Loucy (cell line): ENCODE data around the gene POLD4.

Source experiments
- H2AFZ ChIP-seq: fragments of 200-600 bp; sonication (generic); 2 replicates; pipeline ENCODE4 v1.6.0; 2016; ENCODE audit warnings: antibody characterized with exemption, mild to moderate bottlenecking, low read length, moderate library complexity
- H3F3A ChIP-seq: fragments of 200-600 bp; 2 replicates; pipeline ENCODE4 v1.6.0; 2016; ENCODE audit warnings: antibody characterized with exemption, low read depth, mild to moderate bottlenecking
- H3K27me3 ChIP-seq: fragments of 200-600 bp; sonication (generic); 2 replicates; pipeline ENCODE4 v1.6.1; 2014; ENCODE audit warnings: low read length, mild to moderate bottlenecking; ENCODE audit not compliant: insufficient read depth, poor library complexity, severe bottlenecking
- H3K36me3 ChIP-seq: fragments of 200-600 bp; sonication (generic); 2 replicates; pipeline ENCODE4 v1.6.1; 2016; ENCODE audit warnings: low read length; ENCODE audit not compliant: insufficient read depth
- H3K4me1 ChIP-seq: fragments of 200-600 bp; sonication (generic); 2 replicates; pipeline ENCODE4 v1.5.1; 2014; ENCODE audit warnings: low read length, mild to moderate bottlenecking; ENCODE audit not compliant: insufficient read depth, poor library complexity, severe bottlenecking
- H3K4me2 ChIP-seq: fragments of 200-600 bp; sonication (generic); 2 replicates; pipeline ENCODE4 v1.6.0; 2014; ENCODE audit warnings: antibody characterized with exemption, low read length, low read depth, mild to moderate bottlenecking; ENCODE audit not compliant: poor library complexity, severe bottlenecking
- H3K4me3 ChIP-seq: fragments of 200-600 bp; sonication (generic); 2 replicates; pipeline ENCODE4 v1.5.1; 2014; ENCODE audit warnings: low read length, mild to moderate bottlenecking, mixed read lengths; ENCODE audit not compliant: poor library complexity, severe bottlenecking
- H3K79me2 ChIP-seq: fragments of 200-600 bp; sonication (generic); 2 replicates; pipeline ENCODE4 v1.6.1; 2014; ENCODE audit warnings: low read length; ENCODE audit not compliant: insufficient read depth
- H3K9ac ChIP-seq: fragments of 200-600 bp; sonication (generic); 2 replicates; pipeline ENCODE4 v1.6.0; 2014; ENCODE audit warnings: mild to moderate bottlenecking, low read depth, low read length, moderate library complexity; ENCODE audit not compliant: poor library complexity, severe bottlenecking
- H3K9me2 ChIP-seq: fragments of 200-600 bp; sonication (generic); replicated peaks from 2 replicates; pipeline ENCODE4 v1.6.1; 2016; ENCODE audit warnings: low read depth, low read length, mixed read lengths
- H3K9me3 ChIP-seq: fragments of 200-600 bp; sonication (generic); 2 replicates; pipeline ENCODE4 v1.6.1; 2014; ENCODE audit warnings: mild to moderate bottlenecking, antibody characterized with exemption, low read length, low read depth; ENCODE audit not compliant: insufficient read depth
- H4K20me1 ChIP-seq: fragments of 200-600 bp; sonication (generic); 2 replicates; pipeline ENCODE4 v1.6.0; 2014; ENCODE audit warnings: antibody characterized with exemption, low read length, mild to moderate bottlenecking; ENCODE audit not compliant: insufficient read depth, poor library complexity, severe bottlenecking
- EZH2phosphoT487 ChIP-seq: fragments of 200-600 bp; IDR thresholded peaks from 2 replicates; pipeline ENCODE4 v1.6.1; 2018; ENCODE audit warnings: antibody characterized with exemption, mild to moderate bottlenecking, moderate library complexity, borderline replicate concordance
- TF ChIP-seq, protein P1 (sequence below): fragments of 200-600 bp; sonication (generic); conservative IDR thresholded peaks from 2 replicates; pipeline ENCODE4 v1.5.1; 2014; ENCODE audit warnings: mild to moderate bottlenecking, antibody characterized with exemption, low read length

Gene POLD4

GRCh38 chr11:67311556-67312082 is 41.7 kb downstream of the POLD4 start:
- Histone ChIP-seq H3F3A (no peaks in the 10 kb centered on the region), H2AFZ (no peak overlapping the region), H3K4me3 (no peak overlapping the region), H3K36me3 (no peaks in the 10 kb centered on the region), H3K9me2 (no peaks in the 10 kb centered on the region), H3K4me2 (no peak overlapping the region), H3K4me1 (peaks cover 10% of the 10 kb centered on the region), H3K79me2 (no peaks in the 10 kb centered on the region), H3K27me3 (no peaks in the 10 kb centered on the region), H3K9ac (no peak overlapping the region), H4K20me1 (no peaks in the 10 kb centered on the region), H3K9me3 (no peaks in the 10 kb centered on the region)
- TF ChIP-seq, protein P1, sequence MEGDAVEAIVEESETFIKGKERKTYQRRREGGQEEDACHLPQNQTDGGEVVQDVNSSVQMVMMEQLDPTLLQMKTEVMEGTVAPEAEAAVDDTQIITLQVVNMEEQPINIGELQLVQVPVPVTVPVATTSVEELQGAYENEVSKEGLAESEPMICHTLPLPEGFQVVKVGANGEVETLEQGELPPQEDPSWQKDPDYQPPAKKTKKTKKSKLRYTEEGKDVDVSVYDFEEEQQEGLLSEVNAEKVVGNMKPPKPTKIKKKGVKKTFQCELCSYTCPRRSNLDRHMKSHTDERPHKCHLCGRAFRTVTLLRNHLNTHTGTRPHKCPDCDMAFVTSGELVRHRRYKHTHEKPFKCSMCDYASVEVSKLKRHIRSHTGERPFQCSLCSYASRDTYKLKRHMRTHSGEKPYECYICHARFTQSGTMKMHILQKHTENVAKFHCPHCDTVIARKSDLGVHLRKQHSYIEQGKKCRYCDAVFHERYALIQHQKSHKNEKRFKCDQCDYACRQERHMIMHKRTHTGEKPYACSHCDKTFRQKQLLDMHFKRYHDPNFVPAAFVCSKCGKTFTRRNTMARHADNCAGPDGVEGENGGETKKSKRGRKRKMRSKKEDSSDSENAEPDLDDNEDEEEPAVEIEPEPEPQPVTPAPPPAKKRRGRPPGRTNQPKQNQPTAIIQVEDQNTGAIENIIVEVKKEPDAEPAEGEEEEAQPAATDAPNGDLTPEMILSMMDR: no peak
- no peak for TF ChIP-seq EZH2phosphoT487

DNA sequence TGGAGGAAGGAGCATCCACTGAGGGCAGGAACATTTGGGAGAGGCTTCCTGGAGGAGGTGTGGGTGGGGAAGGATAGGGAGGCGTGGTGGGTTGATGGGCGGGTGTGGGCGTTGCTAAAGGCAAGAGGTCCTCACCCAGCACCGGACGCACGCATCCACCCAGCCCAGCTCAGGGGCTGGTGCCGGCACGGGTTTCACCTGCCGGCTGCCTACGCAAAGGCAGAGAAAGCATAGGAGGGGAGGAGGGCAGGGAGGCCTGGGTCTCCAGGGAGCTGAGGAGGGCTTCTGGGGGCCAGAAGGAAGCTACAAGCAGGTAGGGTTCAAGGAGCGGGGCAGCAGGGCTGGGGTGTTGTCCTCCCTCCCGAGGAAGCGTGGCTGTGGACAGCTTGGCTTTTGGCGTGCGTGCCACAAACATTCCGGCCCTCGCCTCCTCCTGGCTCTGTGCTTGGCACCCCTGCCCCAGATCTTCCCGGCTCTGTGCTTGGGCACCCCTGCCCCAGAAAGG is 42.2 kb downstream of the POLD4 start:
- no peak for TF ChIP-seq EZH2phosphoT487
- TF ChIP-seq, protein P1: no peak
- no peaks in the 10 kb centered on the region for H3K79me2 ChIP-seq
- no peaks in the 10 kb centered on the region for H3F3A ChIP-seq

GRCh38 chr11:67310246-67311050 is 42.9 kb downstream of the POLD4 start:
- H2AFZ ChIP-seq: no peak overlapping the region
- H3K9me3 ChIP-seq: no peaks in the 10 kb centered on the region
- H4K20me1 ChIP-seq: no peaks in the 10 kb centered on the region
- peaks cover 10% of the 10 kb centered on the region for H3K4me1 ChIP-seq
- no peak overlapping the region for H3K4me2 ChIP-seq
- no peaks in the 10 kb centered on the region for H3K36me3 ChIP-seq
- H3K9me2 ChIP-seq: no peaks in the 10 kb centered on the region
- no peaks in the 10 kb centered on the region for H3K27me3 ChIP-seq
- H3K4me3 ChIP-seq: no peak overlapping the region
- H3F3A ChIP-seq: no peaks in the 10 kb centered on the region
- H3K9ac ChIP-seq: no peak overlapping the region
- TF ChIP-seq, protein P1: no peak
- no peak for TF ChIP-seq EZH2phosphoT487
- no peaks in the 10 kb centered on the region for H3K79me2 ChIP-seq

More for the DNA sequence above, 42.2 kb downstream of the POLD4 start:
- H3K36me3 ChIP-seq: no peaks in the 10 kb centered on the region
- no peak overlapping the region for H3K9ac ChIP-seq
- H3K4me3 ChIP-seq: no peak overlapping the region
- H3K9me3 ChIP-seq: no peaks in the 10 kb centered on the region
- H3K4me1 ChIP-seq: peaks cover 10% of the 10 kb centered on the region
- H4K20me1 ChIP-seq: no peaks in the 10 kb centered on the region
- H3K27me3 ChIP-seq: no peaks in the 10 kb centered on the region
- H2AFZ ChIP-seq: no peak overlapping the region
- H3K4me2 ChIP-seq: no peak overlapping the region
- H3K9me2 ChIP-seq: no peaks in the 10 kb centered on the region
